ENCODE data around the gene THSD1. TPM values are rescaled to one million over a fixed set of nuclear protein-coding genes. Genes with fewer than 3 reads are reported as not detected.

Gene THSD1
- total RNA-seq, 1 experiment from 2014 or later: 0.39 TPM

DNA sequence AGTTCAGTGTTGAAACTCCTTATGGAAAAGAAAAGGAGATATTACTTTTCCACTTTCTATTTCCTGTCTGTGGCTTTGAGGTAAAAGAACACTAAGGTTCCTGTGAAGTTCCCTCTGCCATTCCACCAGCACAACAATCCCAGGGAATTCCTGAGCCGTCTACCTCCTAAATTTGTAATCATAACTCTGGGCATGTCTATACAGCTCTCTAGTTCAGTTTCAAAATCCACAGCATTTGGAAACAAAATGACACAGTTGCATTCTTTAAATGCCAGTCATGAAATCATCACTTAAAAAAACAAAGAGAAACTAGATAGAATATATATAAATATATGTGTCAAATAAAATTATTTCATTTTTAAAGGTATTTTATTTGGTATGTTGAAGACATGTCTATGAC is 9.0 kb upstream of the THSD1 start (continued):
- no peak for TF ChIP-seq E2F1 (CRISPR knock-in tag; IDR thresholded peaks at IDR 0.05)
- TF ChIP-seq JAZF1 (CRISPR knock-in tag; IDR thresholded peaks at IDR 0.05): no peak
- no peak for TF ChIP-seq FOXP1 (CRISPR knock-in tag; IDR thresholded peaks at IDR 0.05; ENCODE audit: borderline replicate concordance)

DNA sequence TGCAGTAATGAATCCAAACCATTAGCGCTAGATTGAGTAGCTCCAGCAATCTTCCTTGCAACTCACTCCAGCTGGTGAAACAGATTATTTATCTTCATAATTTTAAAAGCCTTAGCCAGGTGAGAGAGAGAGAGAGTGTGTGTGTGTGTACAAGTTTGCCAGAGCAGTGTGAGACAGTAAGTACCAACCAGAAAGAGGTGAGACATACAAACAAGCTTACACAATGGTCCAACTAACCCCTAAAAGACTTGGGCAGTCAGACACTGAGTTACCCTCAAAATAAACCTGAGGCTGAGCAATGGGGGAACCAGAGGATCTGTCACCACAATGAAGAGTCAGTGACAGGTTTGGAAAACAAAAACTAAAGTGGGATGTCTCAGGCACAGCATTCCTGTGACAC is 8.1 kb upstream of the THSD1 start:
- Mint-ChIP-seq H3K27me3 (ENCODE audit: low read depth) (no peaks in the 10 kb centered on the region), H3K4me3 (no peak overlapping the region), H3K27ac (no peak overlapping the region), H3K36me3 (peaks cover 13% of the 10 kb centered on the region), H3K9me3 (no peaks in the 10 kb centered on the region), H3K4me1 (no peaks in the 10 kb centered on the region)
- no peak for TF ChIP-seq ZNF232 (CRISPR knock-in tag; IDR thresholded peaks at IDR 0.05)
- TF ChIP-seq CREM (CRISPR knock-in tag; IDR thresholded peaks at IDR 0.05): no peak
- TF ChIP-seq STAT6 (CRISPR knock-in tag; conservative IDR thresholded peaks at IDR 0.05; ENCODE audit: low read depth): no peak
- TF ChIP-seq, protein P1, sequence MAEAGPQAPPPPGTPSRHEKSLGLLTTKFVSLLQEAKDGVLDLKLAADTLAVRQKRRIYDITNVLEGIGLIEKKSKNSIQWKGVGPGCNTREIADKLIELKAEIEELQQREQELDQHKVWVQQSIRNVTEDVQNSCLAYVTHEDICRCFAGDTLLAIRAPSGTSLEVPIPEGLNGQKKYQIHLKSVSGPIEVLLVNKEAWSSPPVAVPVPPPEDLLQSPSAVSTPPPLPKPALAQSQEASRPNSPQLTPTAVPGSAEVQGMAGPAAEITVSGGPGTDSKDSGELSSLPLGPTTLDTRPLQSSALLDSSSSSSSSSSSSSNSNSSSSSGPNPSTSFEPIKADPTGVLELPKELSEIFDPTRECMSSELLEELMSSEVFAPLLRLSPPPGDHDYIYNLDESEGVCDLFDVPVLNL (CRISPR knock-in tag; IDR thresholded peaks at IDR 0.05; ENCODE audit: borderline replicate concordance, low read depth): no peak
- TF ChIP-seq, protein P2, sequence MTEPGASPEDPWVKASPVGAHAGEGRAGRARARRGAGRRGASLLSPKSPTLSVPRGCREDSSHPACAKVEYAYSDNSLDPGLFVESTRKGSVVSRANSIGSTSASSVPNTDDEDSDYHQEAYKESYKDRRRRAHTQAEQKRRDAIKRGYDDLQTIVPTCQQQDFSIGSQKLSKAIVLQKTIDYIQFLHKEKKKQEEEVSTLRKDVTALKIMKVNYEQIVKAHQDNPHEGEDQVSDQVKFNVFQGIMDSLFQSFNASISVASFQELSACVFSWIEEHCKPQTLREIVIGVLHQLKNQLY (CRISPR knock-in tag; IDR thresholded peaks at IDR 0.05): no peak
- TF ChIP-seq PRRX2 (CRISPR knock-in tag; IDR thresholded peaks at IDR 0.05): no peak
- TF ChIP-seq, protein P3, sequence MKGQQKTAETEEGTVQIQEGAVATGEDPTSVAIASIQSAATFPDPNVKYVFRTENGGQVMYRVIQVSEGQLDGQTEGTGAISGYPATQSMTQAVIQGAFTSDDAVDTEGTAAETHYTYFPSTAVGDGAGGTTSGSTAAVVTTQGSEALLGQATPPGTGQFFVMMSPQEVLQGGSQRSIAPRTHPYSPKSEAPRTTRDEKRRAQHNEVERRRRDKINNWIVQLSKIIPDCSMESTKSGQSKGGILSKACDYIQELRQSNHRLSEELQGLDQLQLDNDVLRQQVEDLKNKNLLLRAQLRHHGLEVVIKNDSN (CRISPR knock-in tag; IDR thresholded peaks at IDR 0.05): no peak
- DNase-seq (ENCODE audit: low spot score) (no peak), ATAC-seq (no peak)
- ChIA-PET CTCF (no interaction called here), POLR2A (no interaction called here)

GRCh38 chr13:52412128-52412527 is 6.2 kb upstream of the THSD1 start:
- TF ChIP-seq TP53 (CRISPR knock-in tag; IDR thresholded peaks at IDR 0.05) (no peak), ETV6 (CRISPR knock-in tag; IDR thresholded peaks at IDR 0.05) (no peak), HMGA2 (CRISPR knock-in tag; IDR thresholded peaks at IDR 0.05) (no peak), ELF4 (CRISPR knock-in tag; IDR thresholded peaks at IDR 0.05; ENCODE audit: low read depth) (no peak), NR2C2 (CRISPR knock-in tag; IDR thresholded peaks at IDR 0.05) (no peak)
- TF ChIP-seq, protein P4, sequence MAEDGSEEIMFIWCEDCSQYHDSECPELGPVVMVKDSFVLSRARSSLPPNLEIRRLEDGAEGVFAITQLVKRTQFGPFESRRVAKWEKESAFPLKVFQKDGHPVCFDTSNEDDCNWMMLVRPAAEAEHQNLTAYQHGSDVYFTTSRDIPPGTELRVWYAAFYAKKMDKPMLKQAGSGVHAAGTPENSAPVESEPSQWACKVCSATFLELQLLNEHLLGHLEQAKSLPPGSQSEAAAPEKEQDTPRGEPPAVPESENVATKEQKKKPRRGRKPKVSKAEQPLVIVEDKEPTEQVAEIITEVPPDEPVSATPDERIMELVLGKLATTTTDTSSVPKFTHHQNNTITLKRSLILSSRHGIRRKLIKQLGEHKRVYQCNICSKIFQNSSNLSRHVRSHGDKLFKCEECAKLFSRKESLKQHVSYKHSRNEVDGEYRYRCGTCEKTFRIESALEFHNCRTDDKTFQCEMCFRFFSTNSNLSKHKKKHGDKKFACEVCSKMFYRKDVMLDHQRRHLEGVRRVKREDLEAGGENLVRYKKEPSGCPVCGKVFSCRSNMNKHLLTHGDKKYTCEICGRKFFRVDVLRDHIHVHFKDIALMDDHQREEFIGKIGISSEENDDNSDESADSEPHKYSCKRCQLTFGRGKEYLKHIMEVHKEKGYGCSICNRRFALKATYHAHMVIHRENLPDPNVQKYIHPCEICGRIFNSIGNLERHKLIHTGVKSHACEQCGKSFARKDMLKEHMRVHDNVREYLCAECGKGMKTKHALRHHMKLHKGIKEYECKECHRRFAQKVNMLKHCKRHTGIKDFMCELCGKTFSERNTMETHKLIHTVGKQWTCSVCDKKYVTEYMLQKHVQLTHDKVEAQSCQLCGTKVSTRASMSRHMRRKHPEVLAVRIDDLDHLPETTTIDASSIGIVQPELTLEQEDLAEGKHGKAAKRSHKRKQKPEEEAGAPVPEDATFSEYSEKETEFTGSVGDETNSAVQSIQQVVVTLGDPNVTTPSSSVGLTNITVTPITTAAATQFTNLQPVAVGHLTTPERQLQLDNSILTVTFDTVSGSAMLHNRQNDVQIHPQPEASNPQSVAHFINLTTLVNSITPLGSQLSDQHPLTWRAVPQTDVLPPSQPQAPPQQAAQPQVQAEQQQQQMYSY (CRISPR knock-in tag; IDR thresholded peaks at IDR 0.05): no peak
- TF ChIP-seq, protein P5, sequence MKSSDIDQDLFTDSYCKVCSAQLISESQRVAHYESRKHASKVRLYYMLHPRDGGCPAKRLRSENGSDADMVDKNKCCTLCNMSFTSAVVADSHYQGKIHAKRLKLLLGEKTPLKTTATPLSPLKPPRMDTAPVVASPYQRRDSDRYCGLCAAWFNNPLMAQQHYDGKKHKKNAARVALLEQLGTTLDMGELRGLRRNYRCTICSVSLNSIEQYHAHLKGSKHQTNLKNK (CRISPR knock-in tag; IDR thresholded peaks at IDR 0.05): no peak
- TF ChIP-seq, protein P6, sequence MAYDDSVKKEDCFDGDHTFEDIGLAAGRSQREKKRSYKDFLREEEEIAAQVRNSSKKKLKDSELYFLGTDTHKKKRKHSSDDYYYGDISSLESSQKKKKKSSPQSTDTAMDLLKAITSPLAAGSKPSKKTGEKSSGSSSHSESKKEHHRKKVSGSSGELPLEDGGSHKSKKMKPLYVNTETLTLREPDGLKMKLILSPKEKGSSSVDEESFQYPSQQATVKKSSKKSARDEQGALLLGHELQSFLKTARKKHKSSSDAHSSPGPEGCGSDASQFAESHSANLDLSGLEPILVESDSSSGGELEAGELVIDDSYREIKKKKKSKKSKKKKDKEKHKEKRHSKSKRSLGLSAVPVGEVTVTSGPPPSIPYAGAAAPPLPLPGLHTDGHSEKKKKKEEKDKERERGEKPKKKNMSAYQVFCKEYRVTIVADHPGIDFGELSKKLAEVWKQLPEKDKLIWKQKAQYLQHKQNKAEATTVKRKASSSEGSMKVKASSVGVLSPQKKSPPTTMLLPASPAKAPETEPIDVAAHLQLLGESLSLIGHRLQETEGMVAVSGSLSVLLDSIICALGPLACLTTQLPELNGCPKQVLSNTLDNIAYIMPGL (CRISPR knock-in tag; IDR thresholded peaks at IDR 0.05): no peak
- TF ChIP-seq, protein P7, sequence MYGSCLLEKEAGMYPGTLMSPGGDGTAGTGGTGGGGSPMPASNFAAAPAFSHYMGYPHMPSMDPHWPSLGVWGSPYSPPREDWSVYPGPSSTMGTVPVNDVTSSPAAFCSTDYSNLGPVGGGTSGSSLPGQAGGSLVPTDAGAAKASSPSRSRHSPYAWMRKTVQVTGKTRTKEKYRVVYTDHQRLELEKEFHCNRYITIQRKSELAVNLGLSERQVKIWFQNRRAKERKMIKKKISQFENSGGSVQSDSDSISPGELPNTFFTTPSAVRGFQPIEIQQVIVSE (CRISPR knock-in tag; IDR thresholded peaks at IDR 0.05; ENCODE audit: borderline replicate concordance): no peak
- no peak overlapping the region for H3K4me3 Mint-ChIP-seq
- H3K27ac Mint-ChIP-seq: no peak overlapping the region
- H3K4me1 Mint-ChIP-seq: no peaks in the 10 kb centered on the region
- ChIA-PET CTCF (no interaction called here), POLR2A (no interaction called here)
- peaks cover 5% of the 10 kb centered on the region for H3K27me3 Mint-ChIP-seq (ENCODE audit: low read depth)
- peaks cover 13% of the 10 kb centered on the region for H3K36me3 Mint-ChIP-seq
- H3K9me3 Mint-ChIP-seq: no peaks in the 10 kb centered on the region
- DNase-seq (ENCODE audit: low spot score) (no peak), ATAC-seq (no peak)
